GM21367 (cell line): ENCODE results near the gene GLRX3.

Experiments used
- ATAC-seq: cut with Tn5 transposase; IDR thresholded peaks from one replicate; pipeline ENCODE4 v1.9.1; 2021; ENCODE audit not compliant: unreplicated experiment

The GLRX3 gene

DNA sequence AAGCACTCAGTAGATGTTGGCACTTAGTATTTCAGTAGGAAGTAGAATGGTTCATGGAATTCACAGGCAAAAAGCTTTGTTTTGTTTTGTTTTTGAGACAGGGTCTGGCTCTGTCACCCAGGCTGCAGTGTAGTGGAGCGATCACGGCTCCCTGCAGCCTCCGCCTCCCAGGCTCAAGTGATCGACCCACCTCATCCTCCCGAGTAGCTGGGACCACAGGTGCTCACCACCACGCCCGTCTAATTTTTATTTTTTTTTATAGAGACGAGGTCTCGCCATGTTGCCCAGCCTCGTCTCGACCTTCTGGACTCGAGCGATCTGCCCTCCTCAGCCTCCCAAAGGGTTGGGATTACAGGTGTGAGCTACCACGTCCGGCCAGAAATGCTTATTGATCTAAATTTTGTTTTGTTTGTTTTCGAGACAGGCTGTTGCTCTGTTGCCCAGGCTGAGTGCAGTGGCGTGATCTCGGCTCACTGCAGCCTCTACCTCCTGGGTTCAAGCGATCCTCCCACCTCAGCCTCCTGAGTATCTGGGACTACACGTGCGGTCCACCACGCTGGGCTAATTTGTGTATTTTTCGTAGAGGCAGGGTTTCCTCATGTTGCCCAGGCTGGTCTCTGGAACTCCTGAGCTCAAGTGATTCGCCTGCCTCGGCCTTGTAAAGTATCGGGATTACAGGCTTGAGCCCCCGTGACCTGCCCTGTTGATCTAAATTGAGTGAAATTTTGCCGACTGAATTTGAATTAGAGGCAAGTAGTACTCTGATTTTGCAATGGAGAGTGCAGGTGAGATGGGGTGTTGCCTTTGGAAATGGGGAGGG is 1.7 kb downstream of the GLRX3 start:
- no peak for ATAC-seq

DNA sequence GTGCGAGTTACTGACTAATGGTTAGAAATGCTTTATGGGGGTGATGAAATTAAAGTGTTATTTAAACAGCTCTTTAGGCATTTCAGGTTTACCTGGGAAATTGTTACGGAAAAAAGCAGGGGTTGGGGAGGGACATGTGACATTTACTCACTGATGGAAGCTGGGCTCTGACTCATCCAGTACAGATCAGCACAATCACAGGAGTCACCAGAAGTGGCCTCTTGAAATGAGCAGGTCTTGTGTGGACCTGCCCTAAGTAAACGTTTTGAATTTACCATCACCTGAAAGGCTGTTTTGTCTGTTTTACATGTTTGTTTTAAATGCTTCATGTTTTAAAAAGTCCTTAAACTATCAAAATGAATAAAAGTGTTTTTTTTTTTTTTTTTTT is 2.3 kb downstream of the GLRX3 start:
- no peak for ATAC-seq

- no peak for ATAC-seq
Measured at GRCh38 chr10:130140425-130140824, 4.2 kb downstream of the GLRX3 start.

DNA sequence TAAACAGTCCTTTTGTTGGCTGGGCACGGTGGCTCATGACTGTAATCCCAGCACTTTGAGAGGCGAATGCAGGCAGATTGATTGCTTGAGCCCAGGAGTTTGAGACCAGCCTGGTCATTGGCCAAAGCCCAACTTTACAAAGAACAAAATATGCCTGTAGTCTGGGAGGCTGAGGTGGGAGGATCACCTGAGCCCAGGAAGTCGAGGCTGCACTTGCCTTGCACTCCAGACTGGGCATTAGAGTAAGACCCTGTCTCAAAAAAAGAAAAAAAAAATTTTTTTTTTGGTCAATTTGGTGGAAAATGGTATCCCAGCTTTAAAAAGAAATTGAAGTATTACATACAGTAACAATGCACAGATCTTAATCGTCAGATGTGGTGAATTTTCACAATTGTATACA is 4.8 kb downstream of the GLRX3 start:
- ATAC-seq, result no peak

DNA sequence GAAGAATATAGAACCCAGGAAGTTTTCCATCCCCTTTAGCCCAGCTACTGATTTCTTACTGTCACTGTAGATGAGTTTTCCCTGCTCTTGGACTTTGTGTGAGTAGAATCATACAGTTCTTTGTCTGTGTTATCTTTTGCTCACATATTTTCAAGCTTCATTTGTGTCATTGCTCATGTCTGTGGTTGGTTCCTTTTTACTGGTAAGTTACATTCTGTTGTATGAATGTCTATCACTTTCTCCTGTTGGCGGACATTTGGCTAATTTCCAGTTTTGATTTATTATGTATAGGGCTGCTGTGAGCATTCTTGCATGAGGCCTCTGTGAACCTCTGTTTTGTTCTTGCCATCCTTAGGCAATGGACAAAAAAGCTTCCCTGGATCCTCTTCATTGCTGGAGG is 5.3 kb downstream of the GLRX3 start:
- peak; percentile 30 for ATAC-seq

GRCh38 chr10:130141878-130142277 is 5.7 kb downstream of the GLRX3 start:
- peak; percentile 83 for ATAC-seq

DNA sequence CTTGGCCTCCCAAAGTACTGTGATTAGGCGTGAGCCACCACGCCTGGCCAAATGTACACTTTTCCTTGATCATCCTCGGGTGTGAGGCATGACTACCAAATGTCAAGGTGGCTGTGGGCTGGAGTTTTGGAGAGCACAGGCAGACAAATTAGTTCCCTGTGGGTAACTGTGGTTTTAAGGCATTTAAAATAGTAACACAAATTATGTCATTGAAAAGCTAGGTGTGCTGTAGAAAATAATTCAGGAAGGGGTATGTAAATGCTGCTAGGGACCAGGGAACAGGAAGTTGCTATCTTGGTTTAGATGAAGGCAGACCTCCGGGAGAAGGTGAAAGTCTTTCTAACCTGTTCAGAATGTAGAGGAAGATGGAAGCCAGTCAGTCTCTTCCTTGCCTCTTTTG is 9.9 kb downstream of the GLRX3 start:
- ATAC-seq, result no peak

- ATAC-seq, result no peak
Measured at GRCh38 chr10:130159192-130159794, 23.1 kb downstream of the GLRX3 start.

GRCh38 chr10:130160775-130161174 is 24.6 kb downstream of the GLRX3 start:
- no peak for ATAC-seq

DNA sequence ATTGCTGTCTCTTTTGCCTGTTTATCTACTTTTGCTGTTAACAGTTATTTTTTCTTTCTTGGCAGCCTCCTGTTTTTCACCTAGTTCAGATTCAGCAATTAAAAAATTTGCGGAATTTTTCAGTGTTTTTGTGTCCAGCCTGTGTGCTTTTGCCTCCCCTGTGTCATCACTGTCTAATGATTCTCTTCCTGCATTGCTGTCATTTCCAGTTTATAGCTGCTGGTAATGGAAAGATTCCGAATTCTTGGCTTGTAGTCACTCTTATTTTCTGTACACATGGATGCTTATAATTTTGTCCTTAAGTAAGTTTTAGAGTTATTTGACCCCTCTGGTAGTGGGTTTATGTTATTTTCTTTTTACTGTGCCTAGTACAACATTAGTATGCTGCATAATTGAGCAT is 25.1 kb downstream of the GLRX3 start:
- no peak for ATAC-seq

GRCh38 chr10:130167193-130167592 is 31.0 kb downstream of the GLRX3 start:
- no peak for ATAC-seq

DNA sequence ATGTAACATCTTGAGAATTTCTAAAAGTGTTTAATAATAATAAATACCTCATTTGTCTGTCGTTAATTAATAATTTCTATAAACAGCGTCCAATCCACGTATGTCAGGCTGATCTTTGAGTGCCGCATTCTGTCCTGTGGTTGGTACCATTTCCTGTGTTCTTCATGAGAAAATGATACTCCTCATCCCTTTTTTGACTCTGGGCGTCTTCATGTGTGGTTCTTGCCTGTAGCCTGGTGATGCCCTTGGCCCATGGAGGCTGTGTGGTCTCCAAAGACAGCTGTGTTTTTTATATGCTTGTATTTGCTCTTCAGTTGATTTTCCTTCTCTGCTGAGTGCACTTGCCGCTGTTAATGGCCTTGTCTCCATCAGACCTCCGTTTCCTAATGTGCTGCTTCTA is 31.5 kb downstream of the GLRX3 start:
- ATAC-seq, result no peak

DNA sequence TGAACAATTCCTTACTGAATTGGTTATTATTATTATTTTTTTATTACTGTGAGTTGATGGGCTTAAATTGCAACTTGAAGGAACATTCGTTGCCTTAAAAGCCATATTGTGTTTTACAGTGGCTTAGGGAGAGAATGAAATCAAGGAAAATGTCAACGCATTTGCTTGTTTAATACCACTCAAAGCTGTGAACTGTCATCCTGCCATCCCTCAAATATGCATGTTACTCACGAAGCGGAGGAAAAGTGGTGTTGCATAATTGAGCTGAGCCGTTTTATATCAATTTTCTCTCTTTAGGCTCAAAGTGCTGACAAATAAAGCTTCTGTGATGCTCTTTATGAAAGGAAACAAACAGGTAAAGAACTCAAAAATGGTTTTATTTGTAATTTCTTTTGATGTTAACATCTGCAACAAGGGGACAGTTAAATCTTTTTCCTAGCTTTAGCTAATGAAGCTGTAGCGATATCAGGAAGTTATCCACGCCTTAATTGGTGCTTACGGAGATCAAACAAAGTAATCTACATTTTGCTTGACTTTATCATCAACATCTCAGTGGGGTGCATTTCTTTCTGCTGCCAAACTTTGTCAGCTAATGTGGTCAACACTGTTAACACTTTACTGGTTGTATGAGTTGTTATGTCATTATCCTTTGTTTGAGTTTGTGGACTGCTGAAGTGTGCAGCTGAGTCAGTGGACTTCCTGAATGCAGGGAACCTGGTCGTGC is 33.1 kb downstream of the GLRX3 start:
- no peak for ATAC-seq

- ATAC-seq, result no peak
Measured at GRCh38 chr10:130171196-130171595, 35.0 kb downstream of the GLRX3 start.

- ATAC-seq, result no peak
Measured at GRCh38 chr10:130174328-130174727, 38.1 kb downstream of the GLRX3 start.

DNA sequence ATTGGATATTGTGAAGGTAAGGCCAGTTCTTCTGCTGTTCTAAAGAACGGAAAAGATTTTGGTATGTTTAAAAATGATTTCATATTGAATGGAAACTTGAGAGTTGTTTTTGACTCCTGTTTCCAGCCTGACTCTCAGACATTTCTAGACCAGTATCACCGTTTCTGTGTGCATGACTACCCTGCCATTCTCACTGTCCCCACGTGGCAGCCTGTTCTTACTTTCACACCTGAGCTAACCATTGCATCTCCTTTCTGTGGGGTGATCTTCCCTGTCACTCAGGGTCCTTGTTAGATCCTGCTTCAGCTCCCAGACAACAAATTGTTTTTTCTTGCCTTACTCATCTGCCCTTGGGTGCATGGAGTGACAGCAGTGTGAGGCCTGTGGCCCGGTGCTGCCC is 38.9 kb downstream of the GLRX3 start:
- no peak for ATAC-seq

GRCh38 chr10:130177250-130177649 is 41.1 kb downstream of the GLRX3 start:
- no peak for ATAC-seq

GRCh38 chr10:130179640-130180039 is 43.4 kb downstream of the GLRX3 start:
- no peak for ATAC-seq

- ATAC-seq, result no peak
Measured at GRCh38 chr10:130180416-130180815, 44.2 kb downstream of the GLRX3 start.

GRCh38 chr10:130181858-130182257 is 45.7 kb downstream of the GLRX3 start:
- ATAC-seq, result no peak

- ATAC-seq, result no peak
Measured at GRCh38 chr10:130185591-130185990, 49.4 kb downstream of the GLRX3 start.
